ENCODE measurements around the gene KLC3. TPM values are rescaled to one million over a fixed set of nuclear protein-coding genes. Genes with fewer than 3 reads are reported as not detected.

The KLC3 gene
- total and polyA plus RNA-seq, 2 of the 8 experiments (the other 6 are each of a cell fraction or from before 2014, with no cell fraction given) = 1.3 to 2.8 TPM

DNA sequence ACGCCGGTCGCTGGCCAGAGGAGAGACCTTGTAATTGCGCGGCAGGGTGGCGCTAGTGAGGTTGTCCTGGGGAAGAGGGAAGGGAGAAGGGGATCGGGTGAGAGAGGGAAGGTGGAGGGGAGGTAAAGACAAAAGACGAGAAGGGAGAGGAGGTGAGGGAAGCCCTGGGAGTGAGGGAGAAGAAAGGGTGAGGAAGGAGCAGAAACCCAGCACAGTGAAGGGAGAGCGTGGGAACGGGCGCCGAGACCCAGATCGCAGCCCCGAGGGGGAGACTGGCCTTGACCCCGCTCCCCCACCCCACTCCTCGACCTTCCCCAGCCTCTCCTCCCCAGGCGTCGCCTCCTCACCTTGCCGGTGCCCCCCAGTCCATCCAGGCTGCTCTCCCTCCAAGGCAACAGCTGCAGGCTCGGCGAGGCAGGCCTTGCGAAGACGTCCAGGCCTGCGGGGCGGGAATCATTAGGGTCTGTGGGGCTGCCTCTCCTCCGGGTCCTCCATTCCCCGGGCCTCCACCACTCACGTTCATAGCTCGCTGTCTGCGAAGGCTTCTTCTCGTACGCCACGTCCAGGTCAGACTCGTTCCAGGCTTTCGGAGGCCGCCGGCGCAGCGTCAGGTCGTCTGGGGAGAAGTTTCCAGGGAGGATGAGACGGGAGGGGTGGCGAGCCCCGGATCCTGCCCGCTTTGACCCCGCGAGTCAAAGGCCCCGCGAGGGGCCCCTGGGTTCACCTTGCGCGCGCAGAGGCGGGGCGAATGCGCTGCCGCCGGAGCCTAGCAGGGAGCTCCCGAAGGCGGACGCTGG lies 55.5 kb downstream of the KLC3 start (continued):
- TF ChIP-seq JUN (IDR thresholded peaks at IDR 0.05; ENCODE audit: low read depth, low read length) = no peak
- peak; percentile 60; the same call in 1 of the 2 replicates for TF ChIP-seq KDM1A (IDR thresholded peaks at IDR 0.05; ENCODE audit: borderline replicate concordance, low read length)
- TF ChIP-seq, protein P1, sequence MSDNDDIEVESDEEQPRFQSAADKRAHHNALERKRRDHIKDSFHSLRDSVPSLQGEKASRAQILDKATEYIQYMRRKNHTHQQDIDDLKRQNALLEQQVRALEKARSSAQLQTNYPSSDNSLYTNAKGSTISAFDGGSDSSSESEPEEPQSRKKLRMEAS (IDR thresholded peaks at IDR 0.05) = peak; percentile 18; the same call in 1 of the 2 replicates
- TF ChIP-seq EGR1 (IDR thresholded peaks at IDR 0.05; ENCODE audit: borderline replicate concordance, low read depth, low read length) = peak; percentile 78
- TF ChIP-seq HDAC2 (IDR thresholded peaks at IDR 0.05; ENCODE audit: borderline replicate concordance in 1 of 2, low read depth in 2 of 2, low read length in 2 of 2) = no peak
- TF ChIP-seq, protein P2, sequence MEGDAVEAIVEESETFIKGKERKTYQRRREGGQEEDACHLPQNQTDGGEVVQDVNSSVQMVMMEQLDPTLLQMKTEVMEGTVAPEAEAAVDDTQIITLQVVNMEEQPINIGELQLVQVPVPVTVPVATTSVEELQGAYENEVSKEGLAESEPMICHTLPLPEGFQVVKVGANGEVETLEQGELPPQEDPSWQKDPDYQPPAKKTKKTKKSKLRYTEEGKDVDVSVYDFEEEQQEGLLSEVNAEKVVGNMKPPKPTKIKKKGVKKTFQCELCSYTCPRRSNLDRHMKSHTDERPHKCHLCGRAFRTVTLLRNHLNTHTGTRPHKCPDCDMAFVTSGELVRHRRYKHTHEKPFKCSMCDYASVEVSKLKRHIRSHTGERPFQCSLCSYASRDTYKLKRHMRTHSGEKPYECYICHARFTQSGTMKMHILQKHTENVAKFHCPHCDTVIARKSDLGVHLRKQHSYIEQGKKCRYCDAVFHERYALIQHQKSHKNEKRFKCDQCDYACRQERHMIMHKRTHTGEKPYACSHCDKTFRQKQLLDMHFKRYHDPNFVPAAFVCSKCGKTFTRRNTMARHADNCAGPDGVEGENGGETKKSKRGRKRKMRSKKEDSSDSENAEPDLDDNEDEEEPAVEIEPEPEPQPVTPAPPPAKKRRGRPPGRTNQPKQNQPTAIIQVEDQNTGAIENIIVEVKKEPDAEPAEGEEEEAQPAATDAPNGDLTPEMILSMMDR (IDR thresholded peaks at IDR 0.05; ENCODE audit: control extremely low read depth in 1 of 3, insufficient read depth in 1 of 3, low read depth in 1 of 3, low read length in 3 of 3) = peak; percentile 55 to 80 (median 71)
- TF ChIP-seq GABPA (IDR thresholded peaks at IDR 0.05; ENCODE audit: borderline replicate concordance, insufficient read depth, low read length) = no peak
- peak; percentile 13 to 46; a peak in 3 of 4 replicates for TF ChIP-seq RAD21 (IDR thresholded peaks at IDR 0.05 in 1 of 2, conservative IDR thresholded peaks at IDR 0.05 in 1 of 2; ENCODE audit: low read depth in 2 of 2, low read length in 2 of 2)
- TF ChIP-seq YY1 (IDR thresholded peaks at IDR 0.05; ENCODE audit: low read depth, low read length) = peak; percentile 53; the same call in 1 of the 2 replicates
- TF ChIP-seq CHD1 (IDR thresholded peaks at IDR 0.05; ENCODE audit: low read depth, low read length) = no peak
- no peak for TF ChIP-seq SIX5 (IDR thresholded peaks at IDR 0.05; ENCODE audit: low read depth, low read length)
- TF ChIP-seq ASH2L (IDR thresholded peaks at IDR 0.05; ENCODE audit: low read length) = peak; percentile 84
- 0 out of 2 replicates have a peak, but pooled peaks have one; percentile 20 for TF ChIP-seq POLR2AphosphoS5 (IDR thresholded peaks at IDR 0.05; ENCODE audit: low read depth, low read length)
- TF ChIP-seq, protein P3, sequence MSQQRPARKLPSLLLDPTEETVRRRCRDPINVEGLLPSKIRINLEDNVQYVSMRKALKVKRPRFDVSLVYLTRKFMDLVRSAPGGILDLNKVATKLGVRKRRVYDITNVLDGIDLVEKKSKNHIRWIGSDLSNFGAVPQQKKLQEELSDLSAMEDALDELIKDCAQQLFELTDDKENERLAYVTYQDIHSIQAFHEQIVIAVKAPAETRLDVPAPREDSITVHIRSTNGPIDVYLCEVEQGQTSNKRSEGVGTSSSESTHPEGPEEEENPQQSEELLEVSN (IDR thresholded peaks at IDR 0.05) = peak; percentile 54; the same call in 1 of the 2 replicates
- no peak for TF ChIP-seq ZNF274 (IDR thresholded peaks at IDR 0.05; ENCODE audit: borderline replicate concordance, extremely low read depth, low read length)
- TF ChIP-seq JUND (IDR thresholded peaks at IDR 0.05; ENCODE audit: low read length) = no peak
- peak; percentile 51 to 57; a peak in 1 of 4 replicates for TF ChIP-seq SIN3A (conservative IDR thresholded peaks at IDR 0.05 in 1 of 2, IDR thresholded peaks at IDR 0.05 in 1 of 2; ENCODE audit: low read depth in 1 of 2, low read length in 2 of 2)

All from H1 (cell line).